WTC11 (cell line): ENCODE results near the gene TTC39A. TPM values are rescaled to one million over a fixed set of nuclear protein-coding genes. Genes with fewer than 3 reads are reported as not detected.

Experiments used
- ATAC-seq: fragments of 200-7000 bp; cut with Tn5 transposase; 2 replicates; pipeline ENCODE4 v1.10.0; 2021; ENCODE audit warnings: mild to moderate bottlenecking, moderate library complexity
- CTCF ChIA-PET: fragments of 300-600 bp; sonication (Branson Sonifier 250); formaldehyde crosslinking; loops from one replicate; lab custom pipeline; 2021; ENCODE audit warnings: antibody characterized with exemption; lab: Charles Lee
- POLR2A ChIA-PET: fragments of 350-600 bp; sonication (Branson Sonifier 250); formaldehyde crosslinking; loops from one replicate; lab custom pipeline; 2021; ENCODE audit warnings: antibody characterized with exemption; lab: Charles Lee
- DNase-seq: peaks from one replicate; pipeline ENCODE4 v3.0.0; 2021; ENCODE audit warnings: low spot score
- H3K27ac Mint-ChIP-seq: 2 replicates; pipeline ENCODE4 v1.8.0; 2021; ENCODE audit warnings: mixed read lengths
- H3K27me3 Mint-ChIP-seq: 2 replicates; pipeline ENCODE4 v1.8.0; 2021; ENCODE audit warnings: low read depth, mild to moderate bottlenecking, moderate library complexity, mixed read lengths
- H3K36me3 Mint-ChIP-seq: 2 replicates; pipeline ENCODE4 v1.8.0; 2021; ENCODE audit warnings: mixed read lengths
- H3K4me1 Mint-ChIP-seq: 2 replicates; pipeline ENCODE4 v1.8.0; 2022; ENCODE audit warnings: mixed read lengths
- H3K4me3 Mint-ChIP-seq: 2 replicates; pipeline ENCODE4 v1.8.0; 2021; ENCODE audit warnings: mild to moderate bottlenecking, moderate library complexity, mixed read lengths
- H3K9me3 Mint-ChIP-seq: 2 replicates; pipeline ENCODE4 v1.8.0; 2021; ENCODE audit warnings: mixed read lengths
- ATF2 ChIP-seq: sonication (generic); formaldehyde crosslinking; IDR thresholded peaks from 2 replicates; pipeline ENCODE4 v1.8.1; 2022; ENCODE audit warnings: low read depth, missing genetic modification reagents, borderline replicate concordance
- ATF3 ChIP-seq: sonication (generic); formaldehyde crosslinking; conservative IDR thresholded peaks from 2 replicates; pipeline ENCODE4 v1.8.1; 2022; ENCODE audit warnings: mild to moderate bottlenecking, missing genetic modification reagents
- CDX4 ChIP-seq: fragments of 250-450 bp; sonication (Bioruptor Pico); IDR thresholded peaks from 2 replicates; pipeline ENCODE4 v1.9.0; 2021; ENCODE audit warnings: moderate library complexity, mild to moderate bottlenecking, inconsistent platforms, borderline replicate concordance
- CREB1 ChIP-seq: sonication (generic); formaldehyde crosslinking; IDR thresholded peaks from 2 replicates; pipeline ENCODE4 v1.8.0; 2023; ENCODE audit warnings: mild to moderate bottlenecking, missing genetic modification reagents
- CTCF ChIP-seq: fragments of 200-600 bp; IDR thresholded peaks from 2 replicates; pipeline ENCODE4 v1.8.0; 2022; ENCODE audit warnings: antibody characterized with exemption
- ELF4 ChIP-seq: sonication (generic); formaldehyde crosslinking; IDR thresholded peaks from 2 replicates; pipeline ENCODE4 v1.8.1; 2022; ENCODE audit warnings: low read depth, mild to moderate bottlenecking, moderate library complexity, missing genetic modification reagents
- FOXK1 ChIP-seq: sonication (generic); formaldehyde crosslinking; IDR thresholded peaks from 2 replicates; pipeline ENCODE4 v1.8.0; 2022; ENCODE audit warnings: mild to moderate bottlenecking, moderate library complexity, missing genetic modification reagents
- JUN ChIP-seq: sonication (generic); formaldehyde crosslinking; IDR thresholded peaks from 2 replicates; pipeline ENCODE4 v1.8.0; 2023; ENCODE audit warnings: mild to moderate bottlenecking, missing genetic modification reagents
- NFATC4 ChIP-seq: fragments of 250-450 bp; sonication (Bioruptor Pico); IDR thresholded peaks from 2 replicates; pipeline ENCODE4 v1.9.0; 2021; ENCODE audit warnings: mild to moderate bottlenecking
- NFE2L1 ChIP-seq: sonication (generic); formaldehyde crosslinking; IDR thresholded peaks from 2 replicates; pipeline ENCODE4 v1.8.1; 2023; ENCODE audit warnings: missing genetic modification reagents
- NR2C2 ChIP-seq: sonication (generic); formaldehyde crosslinking; IDR thresholded peaks from 2 replicates; pipeline ENCODE4 v1.8.0; 2022; ENCODE audit warnings: mild to moderate bottlenecking, missing genetic modification reagents
- NR3C1 ChIP-seq: sonication (generic); formaldehyde crosslinking; conservative IDR thresholded peaks from 2 replicates; pipeline ENCODE4 v1.8.1; 2023; ENCODE audit warnings: low read depth, mild to moderate bottlenecking, missing genetic modification reagents
- PRRX2 ChIP-seq: fragments of 250-450 bp; sonication (Bioruptor Pico); IDR thresholded peaks from 2 replicates; pipeline ENCODE4 v1.8.0; 2021; ENCODE audit warnings: mild to moderate bottlenecking
- SMAD3 ChIP-seq: sonication (generic); formaldehyde crosslinking; IDR thresholded peaks from 2 replicates; pipeline ENCODE4 v1.8.0; 2022; ENCODE audit warnings: missing genetic modification reagents, mild to moderate bottlenecking, borderline replicate concordance
- STAT6 ChIP-seq: sonication (generic); formaldehyde crosslinking; conservative IDR thresholded peaks from 2 replicates; pipeline ENCODE4 v1.8.1; 2023; ENCODE audit warnings: mild to moderate bottlenecking, low read depth, missing genetic modification reagents, moderate library complexity
- USF2 ChIP-seq: sonication (generic); formaldehyde crosslinking; IDR thresholded peaks from 2 replicates; pipeline ENCODE4 v1.8.1; 2023; ENCODE audit warnings: mild to moderate bottlenecking, missing genetic modification reagents, moderate library complexity
- ZNF138 ChIP-seq: sonication (generic); formaldehyde crosslinking; conservative IDR thresholded peaks from 2 replicates; pipeline ENCODE4 v1.8.1; 2022; ENCODE audit warnings: mild to moderate bottlenecking, moderate library complexity, missing genetic modification reagents
- ZNF416 ChIP-seq: fragments of 250-450 bp; sonication (Bioruptor Pico); IDR thresholded peaks from 2 replicates; pipeline ENCODE4 v1.9.0; 2021; ENCODE audit warnings: mild to moderate bottlenecking, inconsistent platforms
- ZNF423 ChIP-seq: fragments of 250-450 bp; sonication (Bioruptor Pico); IDR thresholded peaks from 2 replicates; pipeline ENCODE4 v2.1.2; 2022; ENCODE audit warnings: mild to moderate bottlenecking, moderate library complexity
- ZSCAN18 ChIP-seq: fragments of 250-450 bp; sonication (Bioruptor Pico); IDR thresholded peaks from 2 replicates; pipeline ENCODE4 v2.1.2; 2022; ENCODE audit warnings: mild to moderate bottlenecking, moderate library complexity
- total RNA-seq: library from RNA; stranded (reverse); gene quantifications from 3 replicates; pipeline ENCODE4 v1.2.3, GENCODE V29; 2021

TTC39A gene
- total RNA-seq, 1 experiment from 2014 or later, result 3.4 TPM

GRCh38 chr1:51309291-51309690 lies 21.1 kb downstream of the TTC39A start:
- POLR2A ChIA-PET, result no interaction called here
- no peak for TF ChIP-seq USF2
- TF ChIP-seq, all 79 proteins: peak for 0
- H3K4me1 Mint-ChIP-seq, result peaks cover 8% of the 10 kb centered on the region
- no peak for ATAC-seq
- CTCF ChIA-PET, result interaction anchor here (1.7 kb wide), 1 partner anchor 12 kb away, joined by 7 read pairs; no protein-coding TSS in a partner anchor
- no peak for DNase-seq
- no peaks in the 10 kb centered on the region for H3K9me3 Mint-ChIP-seq
- no peaks in the 10 kb centered on the region for H3K36me3 Mint-ChIP-seq
- H3K27me3 Mint-ChIP-seq, result no peaks in the 10 kb centered on the region
- no peak overlapping the region for H3K27ac Mint-ChIP-seq
- H3K4me3 Mint-ChIP-seq, result no peak overlapping the region

GRCh38 chr1:51308636-51309035 lies 21.7 kb downstream of the TTC39A start:
- no peak for ATAC-seq
- ChIA-PET CTCF (interaction anchor here (1.7 kb wide), 1 partner anchor 12 kb away, joined by 7 read pairs; no protein-coding TSS in a partner anchor), POLR2A (interaction anchor here (0.7 kb wide), 1 partner anchor 1271 kb away, joined by 3 read pairs; no protein-coding TSS in a partner anchor)

GRCh38 chr1:51306950-51307349 lies 23.4 kb downstream of the TTC39A start:
- H3K4me3 Mint-ChIP-seq, result no peak overlapping the region
- no peaks in the 10 kb centered on the region for H3K9me3 Mint-ChIP-seq
- POLR2A ChIA-PET, result no interaction called here
- ATAC-seq (no peak), DNase-seq (no peak)
- H3K27ac Mint-ChIP-seq, result no peak overlapping the region
- 0 out of 2 replicates have a peak, but pooled peaks cover 3% of the 10 kb centered on the region for H3K4me1 Mint-ChIP-seq
- H3K36me3 Mint-ChIP-seq, result no peaks in the 10 kb centered on the region
- CTCF ChIA-PET, result interaction anchor here (0.6 to 2.8 kb wide), 3 partner anchors 11 to 553 kb away, joined by 3 to 46 read pairs (median 5); no protein-coding TSS in a partner anchor
- H3K27me3 Mint-ChIP-seq, result no peaks in the 10 kb centered on the region
- TF ChIP-seq NR3C1 (no peak), SMAD3 (CRISPR knock-in tag) (no peak), PRRX2 (no peak), FOXK1 (CRISPR knock-in tag) (no peak), JUN (CRISPR knock-in tag) (no peak), CDX4 (no peak), CTCF (no peak), STAT6 (no peak), ATF3 (CRISPR knock-in tag) (no peak), NFATC4 (no peak), NFE2L1 (CRISPR knock-in tag) (no peak), CREB1 (CRISPR knock-in tag) (no peak), ZSCAN18 (CRISPR knock-in tag) (no peak)

More at GRCh38 chr1:51308636-51309035, 21.7 kb downstream of the TTC39A start:
- Mint-ChIP-seq H3K27ac (no peak overlapping the region), H3K9me3 (no peaks in the 10 kb centered on the region), H3K27me3 (no peaks in the 10 kb centered on the region), H3K36me3 (no peaks in the 10 kb centered on the region), H3K4me3 (no peak overlapping the region), H3K4me1 (peaks cover 8% of the 10 kb centered on the region)
- TF ChIP-seq NR2C2 (no peak), ZNF423 (no peak), ATF2 (no peak), NFATC4 (no peak), ZNF416 (CRISPR knock-in tag) (no peak), ZNF138 (CRISPR knock-in tag) (no peak), ELF4 (no peak)
- DNase-seq, result no peak
